ENCODE data around the gene SYNC. TPM values are rescaled to one million over a fixed set of nuclear protein-coding genes. Genes with fewer than 3 reads are reported as not detected.
"Not testable (repeated sequence)": the region's sequence is repeated elsewhere in the genome, so short reads cannot be mapped to it uniquely, and the experiment has no call there.

SYNC gene
- total and polyA plus RNA-seq, 2 experiments from 2014 or later = 6.8 to 9.0 TPM

- Histone ChIP-seq H3K4me3 (peak overlapping the region; percentile 65), H3K36me3 (replicated peaks; ENCODE audit: insufficient read depth, low read depth) (no peaks in the 10 kb centered on the region), H3K9me2 (replicated peaks; ENCODE audit: insufficient read depth) (no peaks in the 10 kb centered on the region), H3K9me3 (ENCODE audit: low read depth) (no peaks in the 10 kb centered on the region), H4K20me1 (ENCODE audit: insufficient read depth, poor library complexity, severe bottlenecking) (no peaks in the 10 kb centered on the region), H2AFZ (peak overlapping the region; percentile 92), H3K27me3 (no peaks in the 10 kb centered on the region), H3K79me2 (no peaks in the 10 kb centered on the region), H3K4me1 (ENCODE audit: insufficient read depth) (peaks cover 33% of the 10 kb centered on the region), H3K27ac (peak overlapping the region; percentile 94), H3K4me2 (peak overlapping the region; percentile 100)
- TF ChIP-seq EZH2 (IDR thresholded peaks at IDR 0.05; ENCODE audit: borderline replicate concordance) (no peak), EZH2phosphoT487 (IDR thresholded peaks at IDR 0.05; ENCODE audit: low read depth, severe bottlenecking, unreplicated experiment) (no peak)
- peak; percentile 77 for DNase-seq (ENCODE audit: low spot score)
- WGBS (ENCODE audit: low lambda C conversion rate, missing lambda C conversion rate) = 50% methylated on average over 17 of the region's 18 CpGs
These were observed 1.1 kb upstream of the SYNC start for GRCh38 chr1:32703479-32704291.

DNA sequence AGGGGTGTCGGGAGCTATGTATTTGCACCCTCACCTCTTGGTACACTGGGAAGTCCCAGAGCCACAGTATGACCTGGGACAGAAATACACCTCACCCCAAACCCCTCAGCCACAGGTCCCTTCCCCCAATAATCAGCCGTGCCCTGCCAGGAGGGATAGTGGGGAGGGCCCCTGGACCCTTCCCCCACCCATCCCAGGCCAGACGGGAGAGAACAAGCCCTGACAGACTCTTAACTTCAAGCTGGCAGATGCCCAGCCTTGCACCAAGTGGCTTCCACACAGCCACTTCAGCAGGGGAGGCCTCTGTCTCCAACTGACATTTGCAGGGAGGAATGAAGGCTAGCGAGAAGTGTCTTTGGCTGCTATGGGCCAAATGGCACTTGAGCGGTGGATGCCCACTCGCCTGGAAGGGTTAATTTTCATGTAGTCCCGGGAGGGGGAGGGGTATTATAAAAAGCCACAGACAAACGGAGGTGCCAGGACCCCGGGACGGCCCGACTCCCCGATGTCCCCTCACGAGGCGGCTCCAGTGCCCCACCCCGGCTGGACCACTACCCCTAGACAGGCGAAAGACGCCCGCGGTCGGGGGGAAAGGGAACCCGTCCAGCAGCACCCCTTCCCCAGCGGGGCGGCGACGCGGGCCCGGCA lies 495 bp downstream of the SYNC start:
- Histone ChIP-seq H3K4me1 (ENCODE audit: insufficient read depth) (peaks cover 33% of the 10 kb centered on the region), H3K36me3 (replicated peaks; ENCODE audit: insufficient read depth, low read depth) (no peaks in the 10 kb centered on the region), H3K9me3 (ENCODE audit: low read depth) (no peaks in the 10 kb centered on the region), H3K4me2 (peak overlapping the region; percentile 100), H4K20me1 (ENCODE audit: insufficient read depth, poor library complexity, severe bottlenecking) (no peaks in the 10 kb centered on the region), H3K4me3 (peak overlapping the region; percentile 65), H3K27ac (peak overlapping the region; percentile 94), H3K27me3 (no peaks in the 10 kb centered on the region), H3K79me2 (no peaks in the 10 kb centered on the region), H3K9me2 (replicated peaks; ENCODE audit: insufficient read depth) (no peaks in the 10 kb centered on the region), H2AFZ (peak overlapping the region; percentile 55)
- WGBS (ENCODE audit: low lambda C conversion rate, missing lambda C conversion rate) = 10% methylated on average over 27 of the region's 27 CpGs
- peak; percentile 17 for TF ChIP-seq EZH2 (IDR thresholded peaks at IDR 0.05; ENCODE audit: borderline replicate concordance)
- TF ChIP-seq EZH2phosphoT487 (IDR thresholded peaks at IDR 0.05; ENCODE audit: low read depth, severe bottlenecking, unreplicated experiment) = no peak
- no peak for DNase-seq (ENCODE audit: low spot score)

GRCh38 chr1:32701421-32701911 lies 1.1 kb downstream of the SYNC start:
- no peaks in the 10 kb centered on the region for H3K79me2 ChIP-seq

DNA sequence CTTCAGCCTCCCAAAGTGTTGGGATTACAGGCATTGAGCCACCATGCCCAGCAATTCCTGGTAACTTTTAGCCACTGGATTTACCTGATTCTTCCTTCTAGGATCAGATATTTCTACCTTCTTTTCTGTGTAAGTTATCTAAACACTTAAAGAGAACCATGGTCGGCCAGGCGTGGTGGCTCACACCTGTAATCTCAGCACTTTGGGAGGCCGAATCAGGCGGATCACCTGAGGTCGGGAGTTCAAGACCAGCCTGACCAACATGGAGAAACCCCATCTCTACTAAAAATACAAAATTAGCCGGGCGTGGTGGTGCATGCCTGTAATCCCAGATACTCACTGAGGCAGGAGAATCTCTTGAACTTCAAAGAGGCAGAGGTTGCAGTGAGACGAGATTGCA lies 5.6 kb downstream of the SYNC start:
- H3K4me1 ChIP-seq (ENCODE audit: insufficient read depth) = peaks cover 13% of the 10 kb centered on the region
- DNase-seq (ENCODE audit: low spot score); H2AFZ ChIP-seq; H3K4me3 ChIP-seq; H4K20me1 ChIP-seq (ENCODE audit: insufficient read depth, poor library complexity, severe bottlenecking); H3K9me3 ChIP-seq (ENCODE audit: low read depth); H3K36me3 ChIP-seq (replicated peaks; ENCODE audit: insufficient read depth, low read depth); H3K27ac ChIP-seq; H3K79me2 ChIP-seq; H3K9me2 ChIP-seq (replicated peaks; ENCODE audit: insufficient read depth); H3K4me2 ChIP-seq; H3K27me3 ChIP-seq: not testable (repeated sequence)
- 92% methylated on average over 8 of the region's 8 CpGs for WGBS (ENCODE audit: low lambda C conversion rate, missing lambda C conversion rate)

More at GRCh38 chr1:32701421-32701911, 1.1 kb downstream of the SYNC start:
- H3K9me3 ChIP-seq (ENCODE audit: low read depth) = no peaks in the 10 kb centered on the region
- DNase-seq (ENCODE audit: low spot score) = no peak
- H3K4me2 ChIP-seq = peak overlapping the region; percentile 100
- no peaks in the 10 kb centered on the region for H3K9me2 ChIP-seq (replicated peaks; ENCODE audit: insufficient read depth)
- H3K4me3 ChIP-seq = no peak overlapping the region
- TF ChIP-seq EZH2 (IDR thresholded peaks at IDR 0.05; ENCODE audit: borderline replicate concordance) = no peak
- no peak for TF ChIP-seq EZH2phosphoT487 (IDR thresholded peaks at IDR 0.05; ENCODE audit: low read depth, severe bottlenecking, unreplicated experiment)
- TF ChIP-seq CTCF (IDR thresholded peaks at IDR 0.05; ENCODE audit: poor library complexity) = no peak
- H4K20me1 ChIP-seq (ENCODE audit: insufficient read depth, poor library complexity, severe bottlenecking) = no peaks in the 10 kb centered on the region
- no peaks in the 10 kb centered on the region for H3K27me3 ChIP-seq
- no peak overlapping the region for H2AFZ ChIP-seq
- no peaks in the 10 kb centered on the region for H3K36me3 ChIP-seq (replicated peaks; ENCODE audit: insufficient read depth, low read depth)
- WGBS (ENCODE audit: low lambda C conversion rate, missing lambda C conversion rate) = 55% methylated on average over 6 of the region's 6 CpGs
- H3K4me1 ChIP-seq (ENCODE audit: insufficient read depth) = peaks cover 33% of the 10 kb centered on the region
- peak overlapping the region; percentile 94 for H3K27ac ChIP-seq
